Measurements from ENCODE around the gene LIN52. TPM values are rescaled to one million over a fixed set of nuclear protein-coding genes. Genes with fewer than 3 reads are reported as not detected.

The LIN52 gene
- total RNA-seq, 3 donors from 2014 or later: 4.1 to 9.0 (median 7.4) TPM

- H3K9me3 ChIP-seq: no peaks in the 10 kb centered on the region
- ATAC-seq: no peak
- no peak overlapping the region for H3K4me3 ChIP-seq
- no peak for DNase-seq
- H3K36me3 ChIP-seq (ENCODE audit: low read depth): no peaks in the 10 kb centered on the region
- intact Hi-C loops (cut with DNase I, micrococcal nuclease): no loop called here
- no peaks in the 10 kb centered on the region for H3K4me1 ChIP-seq (ENCODE audit: low read depth)
- TF ChIP-seq CTCF (IDR thresholded peaks at IDR 0.05): no peak
Measured at GRCh38 chr14:74194506-74195274, 109.9 kb downstream of the LIN52 start.

- no peak for TF ChIP-seq CTCF (IDR thresholded peaks at IDR 0.05)
- Histone ChIP-seq H3K4me1 (ENCODE audit: low read depth) (no peaks in the 10 kb centered on the region), H3K36me3 (ENCODE audit: low read depth) (no peaks in the 10 kb centered on the region), H3K9me3 (no peaks in the 10 kb centered on the region), H3K4me3 (no peak overlapping the region)
- ATAC-seq (no peak), DNase-seq (no peak)
- intact Hi-C loops (cut with DNase I, micrococcal nuclease): no loop called here
Measured at GRCh38 chr14:74195623-74196022, 110.9 kb downstream of the LIN52 start.

- no peak for ATAC-seq
- no peak for TF ChIP-seq CTCF (IDR thresholded peaks at IDR 0.05)
- no peak for DNase-seq
- no peak overlapping the region for H3K4me3 ChIP-seq
- H3K36me3 ChIP-seq (ENCODE audit: low read depth): no peaks in the 10 kb centered on the region
- no peaks in the 10 kb centered on the region for H3K9me3 ChIP-seq
- intact Hi-C loops (cut with DNase I, micrococcal nuclease): no loop called here
- no peaks in the 10 kb centered on the region for H3K4me1 ChIP-seq (ENCODE audit: low read depth)
Measured at GRCh38 chr14:74198441-74199234, 113.9 kb downstream of the LIN52 start.

- TF ChIP-seq CTCF (IDR thresholded peaks at IDR 0.05): no peak
- intact Hi-C loops (cut with DNase I, micrococcal nuclease): no loop called here
- H3K9me3 ChIP-seq: no peaks in the 10 kb centered on the region
- H3K36me3 ChIP-seq (ENCODE audit: low read depth): no peaks in the 10 kb centered on the region
- no peak for ATAC-seq
- no peak for DNase-seq
- no peak overlapping the region for H3K4me3 ChIP-seq
- no peaks in the 10 kb centered on the region for H3K4me1 ChIP-seq (ENCODE audit: low read depth)
Measured at GRCh38 chr14:74202113-74202512, 117.4 kb downstream of the LIN52 start.

GRCh38 chr14:74203639-74204038 is 118.9 kb downstream of the LIN52 start:
- intact Hi-C loops (cut with DNase I, micrococcal nuclease): no loop called here
- no peaks in the 10 kb centered on the region for H3K36me3 ChIP-seq (ENCODE audit: low read depth)
- no peak for ATAC-seq

More at GRCh38 chr14:74203639-74204038, 118.9 kb downstream of the LIN52 start:
- H3K4me1 ChIP-seq (ENCODE audit: low read depth): no peaks in the 10 kb centered on the region
- no peak overlapping the region for H3K4me3 ChIP-seq
- TF ChIP-seq CTCF (IDR thresholded peaks at IDR 0.05): no peak
- no peaks in the 10 kb centered on the region for H3K9me3 ChIP-seq
- DNase-seq: no peak

All from mucosa of descending colon (tissue), 3 donors.